Psoas muscle (tissue), 8 donors: ENCODE data around the gene SLC6A8. TPM values are rescaled to one million over a fixed set of nuclear protein-coding genes. Genes with fewer than 3 reads are reported as not detected.

Experiments
- ATAC-seq, 4 donors: fragments of 200-7000 bp; cut with Tn5 transposase; one replicate each; pipeline ENCODE4 v1.9.1; 2020; ENCODE audit warnings: moderate library complexity in 3 of 4, mild to moderate bottlenecking in 2 of 4
- DNase-seq, 2 donors: peaks; one replicate each; pipeline ENCODE4 v3.0.0-alpha.2; 2020
- H3K27ac ChIP-seq: fragments of 200-600 bp; one replicate; pipeline ENCODE4 v1.8.0; 2022
- H3K27me3 ChIP-seq, 3 donors: fragments of 200-600 bp in 1 of 3; one replicate each; pipeline versions ENCODE4 v1.6.1 to v1.8.0; 2013 to 2022; ENCODE audit warnings: low read length in 2 of 3, mild to moderate bottlenecking in 2 of 3, moderate library complexity in 1 of 3; ENCODE audit not compliant: insufficient read depth in 3 of 3
- H3K36me3 ChIP-seq, 2 donors: fragments of 200-600 bp in 1 of 2; one replicate each; pipeline versions ENCODE4 v1.6.1 to v1.8.0; 2013 to 2022; ENCODE audit warnings: low read depth in 1 of 2, mild to moderate bottlenecking in 1 of 2, moderate library complexity in 1 of 2; ENCODE audit not compliant: insufficient read depth in 1 of 2
- H3K4me1 ChIP-seq: fragments of 200-600 bp; one replicate; pipeline ENCODE4 v1.8.0; 2022
- H3K4me3 ChIP-seq: fragments of 200-600 bp; one replicate; pipeline ENCODE4 v1.8.0; 2022; ENCODE audit warnings: mild to moderate bottlenecking
- H3K9me3 ChIP-seq: fragments of 200-600 bp; one replicate; pipeline ENCODE4 v1.8.0; 2022
- WGBS, 3 donors: extraction: QIAGEN DNeasy Blood & Tissue Kit; methylation state at CpG; one replicate each; pipeline versions ENCODE4 v1.1.6 to v1.1.7; 2013; 5-methylcytosine and 5-hydroxymethylcytosine counted together
- intact Hi-C, 2 donors: fragments of 100-400 bp; cut with DNase I; formaldehyde crosslinking; loops; one replicate each; pipeline versions ENCODE4 v1.11.0 to v1.14.2; 2022
- polyA plus RNA-seq, 3 donors: library from polyadenylated mRNA; stranded (reverse); fragments of 200-250 nt; gene quantifications; one replicate each; pipeline ENCODE4 v1.2.3, GENCODE V29; 2013
- total RNA-seq, 4 donors: library from RNA; stranded (reverse); fragmentation: NEBNext Ultra II Directional in 2 of 4; extraction: Animal tissue kit (Norgen Biotek cat#: 25700) in 2 of 4; gene quantifications; one replicate each; pipeline versions ENCODE4 v1.2.1 to v1.2.4, GENCODE V29; 2021 to 2023
- TF ChIP-seq, protein P1 (sequence below): fragments of 200-600 bp; IDR thresholded peaks from one replicate; pipeline ENCODE4 v1.8.0; 2022; ENCODE audit warnings: antibody characterized with exemption
- donor health status: healthy with polysubstance abuse.
- donor health status: DM: no; HTN: no; CAD: no; lungs with moderate emphysema.
- donor health status: Bipolar disorder and iron deficiency.
- donor health status: healthy.
- donor health status: DM: yes; HTN: yes; CAD: no.
- donor health status: DM: no; HTN: no; CAD: no.
- donor health status: DM: no; HTN: no; CAD: no.
- donor health status: DM: yes; HTN: yes; CAD: no.

The SLC6A8 gene
- total and polyA plus RNA-seq, 7 donors, result 82.2 to 256 (median 104) TPM

DNA sequence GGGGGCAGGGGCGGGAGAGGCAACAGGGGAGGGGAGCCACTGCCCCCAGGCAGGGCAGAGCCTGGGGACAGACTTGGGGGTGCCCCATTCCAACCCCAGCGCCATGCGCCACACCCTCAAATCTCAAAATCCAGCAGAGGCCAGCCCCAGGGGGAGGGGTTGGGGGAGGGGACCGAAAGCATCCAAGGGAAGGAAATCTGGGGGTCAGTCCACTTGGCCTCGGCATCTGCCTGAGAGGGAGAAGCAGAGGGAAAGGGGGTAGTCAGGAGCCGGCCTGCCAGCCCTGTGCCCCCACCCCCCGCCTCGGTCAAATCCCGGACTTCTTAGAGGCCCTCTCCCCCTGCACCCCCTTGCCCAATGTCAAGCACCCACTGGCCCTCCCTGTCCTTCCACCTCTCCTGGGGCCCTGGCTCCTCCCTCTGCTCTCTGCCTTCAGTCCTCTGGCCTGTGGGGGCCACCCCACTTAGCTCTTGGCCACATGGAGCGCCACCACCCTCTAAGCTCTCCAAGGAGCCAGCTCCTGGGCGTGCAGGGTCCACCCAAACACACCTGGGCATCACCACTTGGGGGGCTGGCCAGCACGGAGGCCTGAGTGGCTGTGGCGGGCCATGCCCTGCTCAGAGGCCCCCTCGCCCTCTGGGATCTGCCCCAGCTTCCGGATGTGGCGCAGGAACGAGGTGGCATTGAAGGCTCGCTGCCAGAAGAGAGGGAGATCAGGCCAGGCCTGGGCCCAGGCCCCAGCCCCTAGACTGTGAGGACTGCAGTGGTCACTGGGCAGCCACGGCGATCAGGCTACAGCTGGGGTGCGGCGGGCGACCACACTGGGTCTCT lies 17.6 kb upstream of the SLC6A8 start:
- intact Hi-C loops, result loop anchor here (5.0 to 10.0 kb wide), 5 partner anchors 58 to 725 kb away; no protein-coding TSS in a partner anchor
- Histone ChIP-seq H3K27me3 (peaks cover 0 to 19% (median 3%) of the 10 kb centered on the region in 3 donors), H3K36me3 (no peaks in the 10 kb centered on the region), H3K4me1 (no peaks in the 10 kb centered on the region), H3K4me3 (no peak overlapping the region), H3K27ac (no peak overlapping the region), H3K9me3 (no peaks in the 10 kb centered on the region)
- DNase-seq, result no peak
- WGBS, 3 donors, result 82 to 93% (median 83%) methylated on average over 8 to 23 of the region's 23 CpGs
- ATAC-seq, result no peak
- TF ChIP-seq, protein P1, sequence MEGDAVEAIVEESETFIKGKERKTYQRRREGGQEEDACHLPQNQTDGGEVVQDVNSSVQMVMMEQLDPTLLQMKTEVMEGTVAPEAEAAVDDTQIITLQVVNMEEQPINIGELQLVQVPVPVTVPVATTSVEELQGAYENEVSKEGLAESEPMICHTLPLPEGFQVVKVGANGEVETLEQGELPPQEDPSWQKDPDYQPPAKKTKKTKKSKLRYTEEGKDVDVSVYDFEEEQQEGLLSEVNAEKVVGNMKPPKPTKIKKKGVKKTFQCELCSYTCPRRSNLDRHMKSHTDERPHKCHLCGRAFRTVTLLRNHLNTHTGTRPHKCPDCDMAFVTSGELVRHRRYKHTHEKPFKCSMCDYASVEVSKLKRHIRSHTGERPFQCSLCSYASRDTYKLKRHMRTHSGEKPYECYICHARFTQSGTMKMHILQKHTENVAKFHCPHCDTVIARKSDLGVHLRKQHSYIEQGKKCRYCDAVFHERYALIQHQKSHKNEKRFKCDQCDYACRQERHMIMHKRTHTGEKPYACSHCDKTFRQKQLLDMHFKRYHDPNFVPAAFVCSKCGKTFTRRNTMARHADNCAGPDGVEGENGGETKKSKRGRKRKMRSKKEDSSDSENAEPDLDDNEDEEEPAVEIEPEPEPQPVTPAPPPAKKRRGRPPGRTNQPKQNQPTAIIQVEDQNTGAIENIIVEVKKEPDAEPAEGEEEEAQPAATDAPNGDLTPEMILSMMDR, result no peak

DNA sequence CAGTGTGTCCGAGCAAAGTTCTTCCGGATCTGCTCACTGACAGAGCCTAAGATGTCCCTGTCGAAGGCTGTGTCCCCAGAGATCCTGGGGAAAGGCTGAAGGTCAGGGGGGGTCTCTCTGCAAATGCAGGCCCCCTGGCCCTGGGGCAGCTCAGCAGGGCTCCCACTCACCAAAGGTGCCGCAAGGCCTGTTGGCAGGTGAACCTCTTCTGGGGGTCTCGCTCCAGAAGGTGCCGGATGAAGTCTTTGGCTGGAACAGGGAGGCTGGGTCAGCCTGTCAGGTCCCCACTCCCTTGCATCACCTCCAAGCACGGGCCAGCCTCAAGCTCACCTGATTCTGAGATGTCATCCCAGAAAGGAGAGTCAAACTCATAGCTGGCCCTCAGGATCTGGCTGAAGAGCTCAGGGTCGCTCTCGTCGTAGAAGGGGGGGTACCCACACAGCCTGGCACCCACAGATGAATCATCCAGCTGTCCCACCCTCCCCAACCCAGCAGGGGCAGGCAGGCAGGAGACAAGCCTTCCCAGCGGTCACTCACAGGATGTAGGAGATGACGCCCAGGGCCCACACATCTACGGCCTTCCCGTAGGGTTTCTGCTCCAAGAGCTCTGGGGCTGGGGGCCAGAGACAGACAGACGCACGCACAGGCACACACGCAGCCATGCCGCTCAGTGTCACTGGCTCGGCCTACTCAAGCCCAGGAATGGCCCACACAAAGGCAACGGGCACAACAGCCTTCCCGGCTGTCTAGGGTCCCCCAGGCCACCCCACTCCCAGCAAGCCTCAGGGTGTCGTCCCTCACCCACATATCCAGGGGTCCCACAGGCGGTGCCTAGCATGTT lies 16.8 kb upstream of the SLC6A8 start:
- no peak overlapping the region for H3K4me3 ChIP-seq
- no peaks in the 10 kb centered on the region for H3K36me3 ChIP-seq
- H3K4me1 ChIP-seq, result no peaks in the 10 kb centered on the region
- H3K9me3 ChIP-seq, result no peaks in the 10 kb centered on the region
- intact Hi-C loops, result no loop called here
- TF ChIP-seq, protein P1, result no peak
- peaks cover 0 to 25% (median 3%) of the 10 kb centered on the region in 3 donors for H3K27me3 ChIP-seq
- WGBS, 3 donors, result 89 to 94% (median 93%) methylated on average over 19 to 23 of the region's 23 CpGs
- ATAC-seq, result no peak
- no peak for DNase-seq
- H3K27ac ChIP-seq, result no peak overlapping the region

DNA sequence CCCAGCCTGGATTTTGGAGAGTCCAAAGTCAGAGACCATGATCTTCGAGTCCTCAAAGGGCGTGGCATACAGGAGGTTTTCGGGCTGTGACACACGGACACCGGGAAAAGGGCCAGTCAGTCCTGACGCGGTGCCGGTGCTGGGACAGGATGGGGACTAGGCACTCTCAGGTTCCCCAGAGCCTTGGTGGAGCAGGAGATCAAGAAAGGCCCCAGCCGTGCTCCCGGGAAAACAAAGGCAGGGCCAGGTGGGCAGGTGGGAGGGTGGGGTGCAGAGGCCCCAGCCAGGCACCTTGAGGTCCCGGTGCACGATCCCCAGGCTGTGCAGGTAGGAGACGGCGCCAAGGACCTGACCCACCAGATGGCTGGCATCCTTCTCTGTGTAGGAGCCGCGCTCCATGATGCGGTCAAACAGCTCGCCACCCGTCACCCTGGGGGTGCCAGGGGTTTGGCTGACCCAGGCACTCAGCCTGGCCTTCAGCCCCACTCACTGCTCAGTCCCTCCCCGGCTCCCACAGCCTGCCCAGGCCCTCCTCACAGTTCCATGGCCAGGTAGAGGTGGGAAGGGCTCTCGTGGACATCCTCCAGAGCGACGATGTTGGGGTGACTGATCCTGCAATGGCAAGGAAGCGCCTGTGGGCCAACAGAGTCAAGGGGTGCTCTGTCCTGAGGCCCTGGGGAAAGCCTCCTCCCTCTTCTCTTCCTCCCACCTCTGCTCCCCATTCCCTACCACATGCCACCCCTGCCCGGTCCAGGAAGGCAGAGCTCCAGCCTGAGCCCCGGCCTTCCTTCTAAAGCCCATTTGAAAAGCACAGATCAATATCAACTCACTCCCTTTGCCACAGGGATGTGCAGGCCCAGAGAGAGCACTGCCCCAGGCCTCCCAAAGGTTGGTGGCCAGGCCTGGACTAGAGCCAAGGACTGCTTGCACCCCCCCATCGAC lies 15.9 kb upstream of the SLC6A8 start:
- DNase-seq (no peak), ATAC-seq (no peak)
- Histone ChIP-seq H3K4me1 (no peaks in the 10 kb centered on the region), H3K27ac (no peak overlapping the region), H3K27me3 (peaks cover 0 to 29% (median 3%) of the 10 kb centered on the region in 3 donors), H3K36me3 (no peaks in the 10 kb centered on the region), H3K9me3 (no peaks in the 10 kb centered on the region), H3K4me3 (no peak overlapping the region)
- 86 to 93% (median 91%) methylated on average over 15 to 27 of the region's 27 CpGs for WGBS, 3 donors
- intact Hi-C loops, result no loop called here
- TF ChIP-seq, protein P1, result no peak
